PC-9 (cell line): Measurements from ENCODE around the gene PRAMEF20.

Experiments
- CTCF ChIP-seq: fragments of 200-600 bp; sonication (generic); conservative IDR thresholded peaks from 2 replicates; pipeline ENCODE4 v1.6.1; 2017; ENCODE audit warnings: mixed run types, antibody characterized with exemption, mild to moderate bottlenecking, moderate library complexity
- EZH2 ChIP-seq: fragments of 200-600 bp; sonication (generic); IDR thresholded peaks from 2 replicates; pipeline ENCODE4 v1.8.0; 2017; ENCODE audit warnings: antibody characterized with exemption, low read depth

GRCh38 chr1:13461977-13462376 is 51.7 kb downstream of the PRAMEF20 start:
- TF ChIP-seq EZH2: no peak
- TF ChIP-seq CTCF: no peak
